ENCODE measurements around the gene ITFG2.
"Not testable (repeated sequence)": the region's sequence is repeated elsewhere in the genome, so short reads cannot be mapped to it uniquely, and the experiment has no call there.

ITFG2 gene
- 41.8 to 60.8 (median 44.0) reads per million in 3 donors for total RNA-seq

DNA sequence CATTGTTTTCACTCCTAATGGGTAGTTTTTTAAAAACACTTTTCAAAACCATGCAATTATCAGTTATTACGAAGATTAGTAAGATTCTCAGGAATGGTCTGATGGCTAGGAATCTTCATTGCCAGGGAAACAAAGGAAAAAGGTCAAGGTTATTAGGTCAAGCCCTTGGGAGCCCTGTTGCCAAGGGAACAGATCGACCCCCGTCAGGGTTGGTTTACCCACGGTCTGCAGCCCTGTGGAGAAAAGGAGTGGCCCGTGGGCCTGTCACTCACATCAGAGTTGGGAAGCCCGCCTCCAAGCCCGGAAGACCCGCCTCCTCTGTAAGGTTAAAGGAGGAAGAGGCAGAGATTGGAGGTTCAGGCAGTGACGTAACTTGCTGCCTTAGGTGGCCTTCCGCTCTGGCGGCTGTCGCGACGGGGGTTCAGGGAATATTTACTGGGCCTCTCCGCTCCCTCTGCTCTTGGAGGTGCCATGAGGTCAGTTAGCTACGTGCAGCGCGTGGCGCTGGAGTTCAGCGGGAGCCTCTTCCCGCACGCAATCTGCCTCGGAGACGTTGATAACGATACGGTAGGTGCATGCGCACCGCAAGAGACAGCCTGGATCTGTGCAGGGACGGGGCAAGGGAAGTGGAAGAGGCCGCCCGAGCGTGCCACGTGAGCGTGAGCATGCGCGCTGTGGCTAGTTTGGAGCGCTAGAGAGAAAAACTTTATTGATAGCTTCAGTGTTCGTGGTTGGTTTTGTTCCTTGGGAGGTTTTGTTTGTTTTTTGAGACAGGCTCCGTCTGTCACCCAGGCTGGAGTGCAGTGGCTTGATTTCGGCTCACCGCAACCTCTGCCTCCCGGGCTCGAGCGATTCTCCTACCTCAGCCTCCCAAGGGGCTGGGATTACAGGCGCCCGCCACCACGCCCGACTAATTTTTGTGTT lies at the start of gene ITFG2:
TSS of gene ITFG2 (plus strand) at position 379 of the 924 bp plus-strand sequence. CDS start at position 472, 93 bp downstream.
- peaks cover 16% of the 10 kb centered on the region for H3K4me1 ChIP-seq (ENCODE audit: control insufficient read depth, insufficient read depth, low read length, poor library complexity, severe bottlenecking)
- no peaks in the 10 kb centered on the region for H3K9me3 ChIP-seq (ENCODE audit: control insufficient read depth, low read length)
- H3K27ac ChIP-seq (ENCODE audit: insufficient read depth, low read length, poor library complexity, severe bottlenecking): peak within 1 kb of the TSS; percentile 87
- H3K4me3 ChIP-seq (ENCODE audit: insufficient read depth, low read depth, low read length, poor library complexity, severe bottlenecking): peak within 1 kb of the TSS; percentile 72
- H3K27me3 ChIP-seq (replicated peaks; ENCODE audit: control insufficient read depth, insufficient read depth, low read length, poor library complexity, severe bottlenecking): no peaks in the 10 kb centered on the region
- peak; percentile 88 to 94 (median 93) for DNase-seq
- peaks cover 4% of the 10 kb centered on the region for H3K36me3 ChIP-seq (ENCODE audit: control insufficient read depth, insufficient read depth, low read length)

DNA sequence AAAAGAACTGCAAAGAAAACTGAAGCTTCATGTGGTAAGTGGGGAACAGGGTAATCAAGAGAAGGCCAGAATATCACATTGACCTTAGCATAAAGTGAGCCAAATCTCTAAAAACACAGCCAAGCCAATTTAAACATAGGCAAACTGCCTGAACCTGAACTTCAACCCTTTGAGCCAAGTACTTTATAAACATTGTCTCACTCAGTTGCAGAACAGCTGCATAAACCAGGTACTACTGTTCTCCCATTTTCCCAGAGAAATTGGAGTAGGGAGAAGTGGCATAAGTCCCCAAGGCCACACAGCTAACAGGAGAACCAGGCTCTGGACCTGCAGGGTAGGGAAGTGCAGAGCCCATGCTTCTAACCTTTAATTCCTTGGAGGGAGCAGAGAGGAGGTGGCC lies 48.1 kb upstream of the ITFG2 start:
- no peaks in the 10 kb centered on the region for H3K36me3 ChIP-seq (ENCODE audit: control insufficient read depth, insufficient read depth, low read length)
- no peak overlapping the region for H3K4me3 ChIP-seq (ENCODE audit: insufficient read depth, low read depth, low read length, poor library complexity, severe bottlenecking)
- H3K9me3 ChIP-seq (ENCODE audit: control insufficient read depth, low read length): no peaks in the 10 kb centered on the region
- no peaks in the 10 kb centered on the region for H3K27me3 ChIP-seq (replicated peaks; ENCODE audit: control insufficient read depth, insufficient read depth, low read length, poor library complexity, severe bottlenecking)
- H3K4me1 ChIP-seq (ENCODE audit: control insufficient read depth, insufficient read depth, low read length, poor library complexity, severe bottlenecking): no peaks in the 10 kb centered on the region
- no peak for DNase-seq
- H3K27ac ChIP-seq (ENCODE audit: insufficient read depth, low read length, poor library complexity, severe bottlenecking): no peak overlapping the region

DNA sequence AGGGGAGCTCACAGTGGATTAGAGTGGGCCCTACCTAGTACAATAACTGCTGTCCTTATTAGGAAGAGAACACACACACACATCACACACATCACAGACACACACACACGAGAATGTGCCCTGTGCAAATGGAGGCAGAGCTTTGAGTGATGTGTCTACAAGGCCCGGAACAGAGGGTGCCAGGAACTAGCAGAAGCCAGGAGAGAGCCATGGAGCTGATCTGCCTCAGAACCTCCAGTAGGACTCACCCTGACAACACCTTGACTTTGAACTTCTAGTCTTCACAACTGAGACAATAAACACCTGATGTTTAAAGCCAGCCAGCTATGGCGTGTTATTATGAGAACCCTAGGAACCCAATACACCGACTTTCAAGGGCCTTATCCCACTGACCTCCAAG lies 47.4 kb upstream of the ITFG2 start:
- DNase-seq: no peak
- no peaks in the 10 kb centered on the region for H3K27me3 ChIP-seq (replicated peaks; ENCODE audit: control insufficient read depth, insufficient read depth, low read length, poor library complexity, severe bottlenecking)
- no peak overlapping the region for H3K4me3 ChIP-seq (ENCODE audit: insufficient read depth, low read depth, low read length, poor library complexity, severe bottlenecking)
- H3K27ac ChIP-seq (ENCODE audit: insufficient read depth, low read length, poor library complexity, severe bottlenecking): no peak overlapping the region
- no peaks in the 10 kb centered on the region for H3K4me1 ChIP-seq (ENCODE audit: control insufficient read depth, insufficient read depth, low read length, poor library complexity, severe bottlenecking)
- H3K9me3 ChIP-seq (ENCODE audit: control insufficient read depth, low read length): no peaks in the 10 kb centered on the region
- no peaks in the 10 kb centered on the region for H3K36me3 ChIP-seq (ENCODE audit: control insufficient read depth, insufficient read depth, low read length)

DNA sequence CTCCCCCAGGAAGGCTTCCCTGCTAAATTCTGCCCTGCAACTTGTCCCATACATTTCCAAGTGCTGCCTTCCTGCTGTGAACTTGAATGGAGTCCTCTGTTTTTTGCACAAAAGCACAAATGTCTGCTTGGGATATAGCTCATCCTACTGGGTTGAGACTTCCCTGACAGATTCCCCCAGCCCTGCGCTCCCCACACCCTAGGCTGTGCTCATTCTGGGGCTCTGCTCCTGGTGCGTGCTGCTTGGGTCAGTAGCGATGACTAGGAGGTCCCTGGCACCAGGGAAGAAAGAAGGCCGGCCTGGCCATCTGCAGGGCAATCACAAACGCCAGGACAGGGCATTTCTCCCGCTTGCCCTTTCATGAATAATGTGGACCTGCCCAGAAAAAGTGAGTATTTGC lies 46.9 kb upstream of the ITFG2 start:
- Histone ChIP-seq H3K4me1 (ENCODE audit: control insufficient read depth, insufficient read depth, low read length, poor library complexity, severe bottlenecking) (no peaks in the 10 kb centered on the region), H3K4me3 (ENCODE audit: insufficient read depth, low read depth, low read length, poor library complexity, severe bottlenecking) (no peak overlapping the region), H3K9me3 (ENCODE audit: control insufficient read depth, low read length) (no peaks in the 10 kb centered on the region), H3K36me3 (ENCODE audit: control insufficient read depth, insufficient read depth, low read length) (no peaks in the 10 kb centered on the region), H3K27ac (ENCODE audit: insufficient read depth, low read length, poor library complexity, severe bottlenecking) (no peak overlapping the region), H3K27me3 (replicated peaks; ENCODE audit: control insufficient read depth, insufficient read depth, low read length, poor library complexity, severe bottlenecking) (no peaks in the 10 kb centered on the region)
- no peak for DNase-seq

DNA sequence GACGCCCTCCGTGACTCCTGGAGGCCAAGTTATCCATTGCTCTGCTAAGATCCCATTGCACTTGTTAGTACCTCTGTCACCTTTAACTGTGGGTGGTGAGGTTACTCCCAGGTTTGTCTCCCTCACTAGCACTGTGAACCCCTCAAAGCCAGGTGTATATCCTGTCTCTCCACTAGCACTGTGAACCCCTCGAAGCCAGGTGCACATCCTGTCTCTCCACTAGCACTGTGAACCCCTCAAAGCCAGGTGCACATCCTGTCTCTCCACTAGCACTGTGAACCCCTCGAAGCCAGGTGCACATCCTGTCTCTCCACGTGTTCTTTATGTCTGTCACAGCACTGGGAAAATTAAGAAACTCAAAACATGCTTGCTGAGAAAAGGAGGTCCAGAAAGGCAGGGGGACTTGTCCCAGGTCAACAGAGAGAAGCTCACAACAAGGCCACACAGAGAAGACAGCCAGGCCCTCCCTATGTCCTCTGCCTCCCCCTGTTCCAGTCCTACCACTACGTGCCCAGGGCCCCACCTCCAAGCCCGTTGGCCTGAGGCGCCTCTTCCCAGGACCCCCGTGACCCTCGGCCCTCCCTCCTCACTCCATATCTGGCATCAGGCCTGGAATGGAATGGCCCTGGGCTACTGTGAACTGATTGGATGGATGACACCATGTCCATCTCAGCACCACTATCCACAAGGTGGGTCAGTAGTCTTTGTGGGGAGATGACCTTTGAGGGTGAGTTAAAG lies 44.1 kb upstream of the ITFG2 start:
- no peak for DNase-seq
- Histone ChIP-seq H3K36me3 (ENCODE audit: control insufficient read depth, insufficient read depth, low read length) (no peaks in the 10 kb centered on the region), H3K9me3 (ENCODE audit: control insufficient read depth, low read length) (no peaks in the 10 kb centered on the region), H3K27ac (ENCODE audit: insufficient read depth, low read length, poor library complexity, severe bottlenecking) (no peak overlapping the region), H3K4me1 (ENCODE audit: control insufficient read depth, insufficient read depth, low read length, poor library complexity, severe bottlenecking) (no peaks in the 10 kb centered on the region), H3K27me3 (replicated peaks; ENCODE audit: control insufficient read depth, insufficient read depth, low read length, poor library complexity, severe bottlenecking) (no peaks in the 10 kb centered on the region), H3K4me3 (ENCODE audit: insufficient read depth, low read depth, low read length, poor library complexity, severe bottlenecking) (no peak overlapping the region)

DNA sequence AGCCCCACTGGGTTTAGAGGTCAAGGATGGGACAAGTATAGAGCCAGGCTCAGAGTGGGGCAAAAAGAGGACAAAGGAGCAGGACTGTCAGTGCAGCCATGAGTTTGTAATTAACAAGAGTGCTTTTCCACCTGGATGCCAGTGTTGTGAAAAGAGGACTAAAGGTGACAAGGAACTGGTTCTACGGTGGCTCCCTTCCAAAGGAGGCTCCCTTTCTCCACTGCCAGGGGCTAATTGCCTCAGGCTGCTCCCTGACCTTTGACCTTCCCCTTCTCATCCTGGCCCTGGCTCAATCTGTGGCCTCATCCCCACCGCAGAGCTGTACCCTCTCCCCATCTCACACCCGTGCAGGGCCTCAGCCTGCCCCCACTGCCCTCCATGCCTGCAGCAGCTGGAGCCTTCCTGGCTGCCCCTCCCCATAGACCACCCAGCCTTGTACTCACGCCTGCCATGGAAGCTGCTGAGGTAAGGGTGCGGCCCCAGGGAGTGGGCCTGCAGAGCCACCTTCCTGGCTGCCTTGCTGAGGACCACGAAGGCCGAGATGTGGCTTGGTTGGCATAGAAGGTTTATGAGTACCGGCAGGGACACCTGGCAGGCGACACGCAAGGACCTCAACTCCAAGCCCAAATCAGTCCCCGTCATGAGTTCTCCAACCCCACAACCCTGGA lies 42.5 kb upstream of the ITFG2 start:
- H3K36me3 ChIP-seq (ENCODE audit: control insufficient read depth, insufficient read depth, low read length): no peaks in the 10 kb centered on the region
- no peak for DNase-seq
- H3K9me3 ChIP-seq (ENCODE audit: control insufficient read depth, low read length): no peaks in the 10 kb centered on the region
- no peaks in the 10 kb centered on the region for H3K4me1 ChIP-seq (ENCODE audit: control insufficient read depth, insufficient read depth, low read length, poor library complexity, severe bottlenecking)
- H3K4me3 ChIP-seq (ENCODE audit: insufficient read depth, low read depth, low read length, poor library complexity, severe bottlenecking): no peak overlapping the region
- no peaks in the 10 kb centered on the region for H3K27me3 ChIP-seq (replicated peaks; ENCODE audit: control insufficient read depth, insufficient read depth, low read length, poor library complexity, severe bottlenecking)
- no peak overlapping the region for H3K27ac ChIP-seq (ENCODE audit: insufficient read depth, low read length, poor library complexity, severe bottlenecking)

DNA sequence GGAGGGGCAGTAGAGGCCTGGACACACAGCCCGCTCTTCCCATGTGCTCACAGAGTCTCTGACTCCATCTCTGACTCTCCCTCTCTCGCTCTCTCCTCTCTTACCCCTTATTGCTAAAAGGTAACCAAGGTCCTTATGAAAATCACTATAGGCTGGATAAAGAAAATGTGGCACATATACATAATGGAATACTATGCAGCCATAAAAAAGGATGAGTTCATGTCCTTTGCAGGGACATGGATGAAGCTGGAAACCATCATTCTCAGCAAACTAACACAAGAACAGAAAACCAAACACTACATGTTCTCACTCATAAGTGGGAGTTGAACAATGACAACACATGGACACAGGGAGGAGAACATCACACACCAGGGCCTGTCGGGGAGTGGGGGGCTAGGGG lies 41.9 kb upstream of the ITFG2 start:
- not testable (repeated sequence) for H3K27ac ChIP-seq (ENCODE audit: insufficient read depth, low read length, poor library complexity, severe bottlenecking); H3K4me3 ChIP-seq (ENCODE audit: insufficient read depth, low read depth, low read length, poor library complexity, severe bottlenecking); H3K9me3 ChIP-seq (ENCODE audit: control insufficient read depth, low read length); H3K36me3 ChIP-seq (ENCODE audit: control insufficient read depth, insufficient read depth, low read length); DNase-seq; H3K27me3 ChIP-seq (replicated peaks; ENCODE audit: control insufficient read depth, insufficient read depth, low read length, poor library complexity, severe bottlenecking); H3K4me1 ChIP-seq (ENCODE audit: control insufficient read depth, insufficient read depth, low read length, poor library complexity, severe bottlenecking)

DNA sequence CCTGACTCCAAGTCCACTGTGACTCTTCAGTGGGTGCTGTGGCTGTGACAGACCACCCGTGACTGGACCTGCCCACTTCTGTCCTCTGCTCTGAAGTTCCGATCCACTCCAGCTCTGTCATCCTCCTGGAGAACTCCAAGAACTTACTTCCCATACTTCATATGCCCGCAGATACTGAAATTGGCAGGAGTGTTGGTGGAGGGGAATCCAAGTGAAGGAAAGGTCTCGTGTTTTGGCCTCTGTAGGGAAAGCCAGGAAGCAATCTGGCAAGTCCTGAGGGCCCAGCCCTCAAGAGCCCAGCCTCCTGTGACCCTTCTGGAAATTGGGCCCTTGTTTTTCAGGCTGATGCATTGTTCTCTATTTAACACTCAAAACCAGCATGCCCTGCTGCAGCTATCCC lies 40.1 kb upstream of the ITFG2 start:
- Histone ChIP-seq H3K27ac (ENCODE audit: insufficient read depth, low read length, poor library complexity, severe bottlenecking) (no peak overlapping the region), H3K36me3 (ENCODE audit: control insufficient read depth, insufficient read depth, low read length) (no peaks in the 10 kb centered on the region)

DNA sequence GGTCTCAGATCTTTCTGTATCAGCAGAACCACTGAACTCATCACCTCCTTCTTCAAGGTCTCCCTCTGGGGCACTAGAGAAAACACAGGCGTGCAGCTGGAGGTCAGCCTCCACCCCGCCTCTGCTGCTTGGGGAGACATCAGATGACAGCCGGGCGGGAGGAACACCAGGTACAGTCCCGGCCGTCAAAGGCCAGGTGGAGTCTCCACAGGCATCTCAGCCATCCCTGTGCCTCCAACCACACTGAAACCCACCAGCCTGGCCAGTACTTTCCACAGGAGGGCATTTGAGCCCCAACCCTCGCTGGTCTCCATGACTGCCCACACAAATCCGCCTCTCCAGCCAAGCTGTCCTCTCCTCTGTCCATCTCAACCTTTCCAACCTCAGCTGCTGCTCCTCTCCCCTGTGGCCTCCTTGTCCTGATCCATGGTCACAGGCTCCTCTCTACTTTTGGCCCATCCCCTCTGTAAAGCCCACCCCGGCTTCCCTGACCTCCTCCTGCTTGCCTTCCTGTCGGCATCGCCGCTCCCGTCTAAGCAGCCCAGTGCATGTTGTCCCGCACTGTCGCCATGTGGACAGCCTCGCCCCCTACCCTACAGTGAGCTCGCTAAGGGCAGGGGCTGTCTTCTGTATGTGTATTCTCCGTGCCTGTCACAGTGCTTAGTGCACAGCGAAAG lies 39.1 kb upstream of the ITFG2 start:
- H3K27ac ChIP-seq (ENCODE audit: insufficient read depth, low read length, poor library complexity, severe bottlenecking): no peak overlapping the region
- H3K9me3 ChIP-seq (ENCODE audit: control insufficient read depth, low read length): no peaks in the 10 kb centered on the region
- H3K4me3 ChIP-seq (ENCODE audit: insufficient read depth, low read depth, low read length, poor library complexity, severe bottlenecking): no peak overlapping the region
- no peak for DNase-seq
- no peaks in the 10 kb centered on the region for H3K4me1 ChIP-seq (ENCODE audit: control insufficient read depth, insufficient read depth, low read length, poor library complexity, severe bottlenecking)
- H3K36me3 ChIP-seq (ENCODE audit: control insufficient read depth, insufficient read depth, low read length): no peaks in the 10 kb centered on the region
- no peaks in the 10 kb centered on the region for H3K27me3 ChIP-seq (replicated peaks; ENCODE audit: control insufficient read depth, insufficient read depth, low read length, poor library complexity, severe bottlenecking)

More for the DNA sequence above, 40.1 kb upstream of the ITFG2 start:
- no peak for DNase-seq
- Histone ChIP-seq H3K4me3 (ENCODE audit: insufficient read depth, low read depth, low read length, poor library complexity, severe bottlenecking) (no peak overlapping the region), H3K27me3 (replicated peaks; ENCODE audit: control insufficient read depth, insufficient read depth, low read length, poor library complexity, severe bottlenecking) (no peaks in the 10 kb centered on the region), H3K4me1 (ENCODE audit: control insufficient read depth, insufficient read depth, low read length, poor library complexity, severe bottlenecking) (no peaks in the 10 kb centered on the region), H3K9me3 (ENCODE audit: control insufficient read depth, low read length) (no peaks in the 10 kb centered on the region)

All from effector memory CD4-positive, alpha-beta T cell (primary cell).